Measurements from ENCODE around the gene A4GNT.

DNA sequence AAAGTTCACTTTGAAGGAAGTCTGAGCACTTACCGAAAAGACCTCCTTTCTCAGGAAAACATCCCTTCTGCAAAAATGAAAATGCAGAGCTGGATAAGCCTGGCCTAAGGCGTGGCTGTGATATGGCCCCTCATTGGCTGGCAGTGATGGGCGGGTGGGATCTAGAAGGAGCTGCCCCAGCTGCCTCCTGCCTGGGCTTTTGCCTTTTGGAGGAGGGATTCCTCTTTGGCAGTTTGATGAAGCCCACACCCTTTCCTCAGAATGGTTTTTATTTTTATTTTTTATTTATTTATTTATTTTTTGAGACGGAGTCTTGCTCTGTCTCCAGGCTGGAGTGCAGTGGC is 12.8 kb downstream of the A4GNT start:
- TF ChIP-seq, protein P1, sequence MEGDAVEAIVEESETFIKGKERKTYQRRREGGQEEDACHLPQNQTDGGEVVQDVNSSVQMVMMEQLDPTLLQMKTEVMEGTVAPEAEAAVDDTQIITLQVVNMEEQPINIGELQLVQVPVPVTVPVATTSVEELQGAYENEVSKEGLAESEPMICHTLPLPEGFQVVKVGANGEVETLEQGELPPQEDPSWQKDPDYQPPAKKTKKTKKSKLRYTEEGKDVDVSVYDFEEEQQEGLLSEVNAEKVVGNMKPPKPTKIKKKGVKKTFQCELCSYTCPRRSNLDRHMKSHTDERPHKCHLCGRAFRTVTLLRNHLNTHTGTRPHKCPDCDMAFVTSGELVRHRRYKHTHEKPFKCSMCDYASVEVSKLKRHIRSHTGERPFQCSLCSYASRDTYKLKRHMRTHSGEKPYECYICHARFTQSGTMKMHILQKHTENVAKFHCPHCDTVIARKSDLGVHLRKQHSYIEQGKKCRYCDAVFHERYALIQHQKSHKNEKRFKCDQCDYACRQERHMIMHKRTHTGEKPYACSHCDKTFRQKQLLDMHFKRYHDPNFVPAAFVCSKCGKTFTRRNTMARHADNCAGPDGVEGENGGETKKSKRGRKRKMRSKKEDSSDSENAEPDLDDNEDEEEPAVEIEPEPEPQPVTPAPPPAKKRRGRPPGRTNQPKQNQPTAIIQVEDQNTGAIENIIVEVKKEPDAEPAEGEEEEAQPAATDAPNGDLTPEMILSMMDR (conservative IDR thresholded peaks at IDR 0.05; ENCODE audit: low read length), result no peak
- no peak for TF ChIP-seq EZH2phosphoT487 (IDR thresholded peaks at IDR 0.05; ENCODE audit: borderline replicate concordance)

Measured in Loucy (cell line).